Stimulated activated CD4-positive, alpha-beta T cell treated with anti-CD3 and anti-CD28 coated beads, Interleukin-12 subunit alpha, Interleukin-12 subunit beta, amount 100 ng/mL, for 48 hours (primary cell): ENCODE results near the gene STT3B.

ENCODE experiments used
- DNase-seq, 3 donors: peaks; one replicate each; pipeline ENCODE4 v3.0.0-alpha.2; 2020; ENCODE audit warnings: low read depth in 2 of 3, low spot score in 1 of 3

Gene STT3B

DNA sequence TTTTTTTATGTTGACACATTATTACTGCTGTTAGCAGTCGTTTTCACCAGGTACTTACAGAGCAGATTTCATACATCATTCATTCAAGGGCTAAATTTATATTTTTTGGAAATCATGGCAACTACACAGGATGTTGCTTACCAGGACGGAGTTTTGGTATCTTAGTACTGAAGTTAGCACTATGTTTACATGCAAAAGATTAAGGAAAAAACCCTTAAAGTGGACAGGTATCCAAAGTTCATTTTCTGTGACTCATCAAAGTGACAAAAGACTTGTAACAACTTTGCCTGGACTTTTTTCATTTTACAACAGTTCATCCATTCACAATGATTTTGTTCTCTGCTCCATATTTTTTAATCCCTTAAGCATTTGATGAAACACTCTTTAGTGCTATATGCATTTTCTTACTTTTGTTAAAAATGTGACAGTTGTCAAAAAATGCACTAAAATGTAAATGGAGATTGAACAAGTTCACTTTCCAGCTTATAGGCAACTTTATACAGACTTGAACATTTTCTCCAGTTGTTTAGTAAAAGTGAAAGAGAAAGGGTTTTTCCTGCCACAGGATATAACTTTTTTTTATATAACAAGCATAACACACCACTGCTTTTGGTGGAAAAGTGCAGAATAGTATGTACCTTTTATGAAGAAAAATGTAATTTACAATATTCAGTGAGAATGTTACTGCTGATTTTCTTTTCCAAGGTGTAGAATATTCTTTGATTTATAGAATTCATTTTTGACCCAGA lies 104.1 kb downstream of the STT3B start:
- DNase-seq, result no peak

DNA sequence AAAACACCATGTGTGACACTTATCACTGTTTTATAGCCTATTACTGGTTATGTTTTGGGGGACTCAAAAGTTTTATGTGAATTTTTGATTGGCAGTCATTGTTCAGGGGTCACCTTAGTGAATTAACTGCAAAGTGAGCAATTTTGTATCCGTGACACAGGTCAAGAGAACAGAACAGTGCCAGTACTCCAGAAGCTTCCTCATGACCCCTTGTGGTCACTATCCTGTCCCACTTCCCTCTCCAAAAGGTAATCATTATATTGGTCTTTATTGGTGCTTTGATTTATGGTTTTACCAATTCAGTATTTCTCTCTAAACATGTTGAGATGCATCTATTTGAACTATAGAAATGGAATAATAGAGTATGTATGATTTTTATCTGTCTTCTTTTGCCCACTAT lies 107.1 kb downstream of the STT3B start:
- no peak for DNase-seq

GRCh38 chr3:31645256-31645655 lies 112.5 kb downstream of the STT3B start:
- no peak for DNase-seq

- no peak for DNase-seq
Measured at GRCh38 chr3:31648286-31648968, 115.7 kb downstream of the STT3B start.

GRCh38 chr3:31652296-31652695 lies 119.6 kb downstream of the STT3B start:
- no peak for DNase-seq

DNA sequence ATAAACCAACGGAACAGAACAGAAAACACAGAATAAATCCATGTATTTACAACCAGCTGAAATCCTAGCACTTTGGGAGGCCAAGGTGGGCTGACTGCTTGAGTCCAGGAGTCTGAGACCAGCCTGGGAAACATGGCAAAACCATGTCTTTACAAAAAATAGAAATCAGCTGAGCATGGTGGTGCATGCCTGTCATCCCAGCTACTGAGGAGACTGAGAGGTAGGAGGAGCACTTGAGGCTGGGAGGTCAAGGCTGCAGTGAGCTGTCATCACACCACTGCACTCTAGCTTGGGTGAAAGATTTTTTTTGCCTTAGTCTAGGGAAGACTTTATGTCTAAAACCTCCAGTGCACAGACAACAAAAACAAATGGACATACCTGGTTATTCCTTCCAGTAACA lies 120.7 kb downstream of the STT3B start:
- no peak for DNase-seq

- no peak for DNase-seq
Measured at GRCh38 chr3:31654998-31655397, 122.3 kb downstream of the STT3B start.

DNA sequence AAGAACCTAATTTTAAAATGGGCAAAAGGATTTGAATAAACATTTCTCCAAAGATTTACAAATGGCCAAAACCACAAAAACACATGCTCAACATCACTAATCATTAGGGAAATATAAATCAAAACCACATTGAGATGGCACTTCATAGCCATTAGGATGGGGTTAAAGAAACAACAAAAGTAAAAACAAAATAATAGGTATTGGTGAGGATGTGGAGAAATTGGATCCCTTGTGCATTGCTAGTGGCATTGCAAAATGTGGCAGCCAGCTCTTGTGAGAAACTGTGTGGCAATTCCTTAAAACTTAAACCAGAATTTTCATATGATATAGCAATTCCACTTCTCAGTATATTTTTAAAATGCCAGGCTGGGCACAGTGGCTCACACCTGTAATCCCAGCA lies 126.5 kb downstream of the STT3B start:
- no peak for DNase-seq

GRCh38 chr3:31661286-31661685 lies 128.6 kb downstream of the STT3B start:
- no peak for DNase-seq

- DNase-seq, result no peak
Measured at GRCh38 chr3:31661993-31662670, 129.4 kb downstream of the STT3B start.

DNA sequence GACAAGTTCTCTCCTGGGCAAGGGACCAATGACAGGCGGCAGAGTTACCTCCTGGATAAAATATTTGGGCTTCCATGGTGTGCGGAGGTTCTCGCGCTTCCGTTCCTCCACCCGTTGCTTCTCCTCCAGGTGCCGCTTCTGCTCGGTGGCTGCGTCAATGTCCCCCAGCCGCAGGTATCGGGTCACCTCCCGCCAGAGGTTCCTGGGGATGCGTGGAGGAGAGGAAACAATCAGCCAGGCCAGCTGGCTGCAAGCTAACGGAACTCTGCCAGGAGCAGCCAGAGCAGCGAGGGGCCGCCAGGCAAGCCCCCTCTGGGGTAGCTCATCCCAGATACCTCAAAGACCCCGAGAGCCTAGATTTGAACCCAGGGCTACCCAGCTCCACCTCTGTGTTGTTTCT lies 131.3 kb downstream of the STT3B start:
- no peak for DNase-seq

- DNase-seq, result no peak
Measured at GRCh38 chr3:31667582-31667981, 134.9 kb downstream of the STT3B start.

- DNase-seq, result no peak
Measured at GRCh38 chr3:31668242-31668641, 135.5 kb downstream of the STT3B start.

DNA sequence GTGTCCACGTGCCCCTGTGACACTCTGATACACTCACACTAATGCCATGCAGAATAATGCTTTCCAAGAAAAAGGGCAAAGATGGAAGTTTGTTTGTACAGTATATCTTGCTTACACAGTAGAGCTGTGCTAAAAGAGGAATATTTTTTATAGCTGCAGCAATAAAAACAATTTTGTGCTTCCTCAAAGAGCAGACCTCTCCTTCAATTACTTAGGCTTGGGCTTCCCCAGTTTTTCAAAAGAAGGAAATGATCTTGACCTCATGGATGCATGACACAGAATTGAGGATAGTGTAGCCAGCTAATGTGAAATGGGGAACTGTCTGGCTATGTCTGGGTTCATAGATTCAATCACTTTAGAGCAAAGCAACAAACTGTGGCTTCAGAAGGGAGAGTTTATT lies 137.4 kb downstream of the STT3B start:
- no peak for DNase-seq

GRCh38 chr3:31670722-31671121 lies 138.0 kb downstream of the STT3B start:
- DNase-seq, result no peak

- no peak for DNase-seq
Measured at GRCh38 chr3:31671451-31671850, 138.7 kb downstream of the STT3B start.

DNA sequence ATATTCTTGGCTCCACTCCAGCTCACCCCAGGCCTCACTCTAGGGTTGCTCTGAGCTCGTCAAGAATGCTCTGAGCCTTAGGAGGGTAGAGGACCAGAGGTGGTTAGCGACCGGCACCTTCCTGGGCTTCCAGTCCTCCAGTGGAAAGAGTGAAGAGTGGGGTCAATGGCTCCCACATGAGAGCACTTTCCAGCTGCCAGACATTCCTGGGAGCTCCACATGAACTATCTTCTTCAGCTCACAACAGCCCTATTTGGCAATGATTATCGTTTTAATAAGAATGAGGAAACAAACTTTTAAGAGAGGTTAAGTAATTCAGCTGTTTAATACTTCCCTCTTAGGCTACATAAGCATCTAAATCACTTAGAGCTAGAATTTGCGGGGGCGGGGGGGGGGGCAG lies 139.3 kb downstream of the STT3B start:
- DNase-seq, result no peak

DNA sequence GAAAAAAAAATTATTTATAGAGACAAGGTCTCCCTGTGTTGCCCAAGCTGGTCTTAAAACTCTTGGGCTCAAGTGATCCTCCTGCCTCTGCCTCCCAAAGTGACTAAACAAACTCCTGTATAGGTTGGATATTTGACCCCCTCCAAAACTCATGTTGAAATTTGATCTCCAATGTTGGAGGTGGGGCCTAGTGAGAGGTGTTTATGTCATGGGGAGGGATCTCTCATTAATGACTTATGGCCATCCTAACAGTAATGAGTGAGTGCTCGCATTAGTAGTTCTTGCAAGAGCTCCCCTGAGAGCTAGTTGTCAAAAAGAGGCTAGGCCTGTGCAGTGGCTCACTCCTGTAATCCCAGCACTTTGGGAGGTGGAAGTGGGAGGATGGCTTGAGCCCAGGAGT lies 141.2 kb downstream of the STT3B start:
- no peak for DNase-seq

GRCh38 chr3:31676556-31676955 lies 143.8 kb downstream of the STT3B start:
- no peak for DNase-seq

DNA sequence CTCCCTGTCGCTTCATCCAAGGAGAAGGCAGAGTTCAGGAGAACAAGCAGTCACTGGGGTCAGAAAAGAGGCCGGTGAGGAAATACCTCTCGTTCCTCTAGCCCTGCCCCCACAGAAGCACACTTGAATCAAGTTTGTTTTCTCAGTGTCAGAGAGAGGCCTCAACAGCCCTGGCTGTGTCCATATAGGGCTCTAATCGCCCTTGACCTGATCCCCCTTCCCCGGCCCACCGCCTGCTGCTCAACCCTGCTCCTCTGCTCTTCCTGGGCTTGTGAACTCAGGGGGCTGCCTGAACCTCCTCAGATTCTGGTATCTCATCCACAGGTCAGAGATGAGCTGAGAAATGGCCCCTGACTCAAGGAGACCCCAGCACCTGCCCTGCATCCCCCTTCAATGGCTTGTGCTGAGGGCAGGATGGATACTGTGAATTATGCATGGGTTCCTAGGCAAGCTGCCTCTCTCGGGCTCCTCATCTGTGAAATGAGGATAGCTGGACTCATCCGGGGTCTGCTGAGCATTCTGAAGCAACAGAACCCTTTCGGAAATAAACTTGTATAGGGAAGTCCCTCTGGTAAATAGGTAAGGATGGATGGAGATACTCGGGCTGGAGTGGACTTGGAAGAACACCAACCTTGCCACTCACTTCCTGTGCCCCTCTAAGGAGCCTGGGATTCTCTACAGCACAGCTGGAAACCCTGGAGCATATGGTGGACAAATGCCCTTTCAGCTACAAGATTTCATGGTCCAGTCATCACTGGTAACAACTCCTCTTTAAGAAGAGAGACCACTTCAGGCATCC lies 147.5 kb downstream of the STT3B start:
- DNase-seq, result no peak
